HCT116 (cell line): ENCODE data around the gene CHRNA5. TPM values are rescaled to one million over a fixed set of nuclear protein-coding genes. Genes with fewer than 3 reads are reported as not detected.

Source experiments
- ATAC-seq: fragments of 200-7000 bp; cut with Tn5 transposase; 2 replicates; pipeline ENCODE4 v1.9.1; 2020; ENCODE audit warnings: mild to moderate bottlenecking, moderate library complexity
- BruUV-seq: library from RNA; stranded (reverse); fragments of 400-500 nt; replicated peaks from 2 replicates; lab custom pipeline; 2021; lab: Mats Ljungman, UMichigan
- CTCF ChIA-PET: fragments of 300-600 bp; sonication (Branson Sonifier 250); formaldehyde crosslinking; loops from one replicate; lab custom pipeline; 2021; ENCODE audit warnings: antibody characterized with exemption; lab: Charles Lee
- POLR2A ChIA-PET: fragments of 300-600, 350-600 bp; sonication (Branson Sonifier 250); formaldehyde crosslinking; loops from one replicate; lab custom pipeline; 2021; ENCODE audit warnings: antibody characterized with exemption; lab: Charles Lee
- RAD21 ChIA-PET, 2 experiments: fragments of 300-600 bp; sonication (Branson Sonifier 250); formaldehyde crosslinking; loops; one replicate each; lab custom pipeline; 2023; ENCODE audit warnings: low total read pairs in 2 of 2; ENCODE audit not compliant: uncharacterized antibody in 2 of 2, unreplicated experiment in 2 of 2, low non-redundant PET in 1 of 2; lab: Charles Lee
- DNase-seq: peaks from one replicate; pipeline ENCODE4 v3.0.0-alpha.2; 2010; ENCODE audit warnings: low read depth, low spot score
- H2AFZ ChIP-seq: fragments of 200-600 bp; shearing (Covaris generic), sonication (generic); 2 replicates; pipeline ENCODE4 v1.6.1; 2017; ENCODE audit warnings: low read depth, mixed run types, mixed read lengths, antibody characterized with exemption, low read length; ENCODE audit not compliant: poor library complexity, severe bottlenecking
- H3K27ac ChIP-seq: 2 replicates; pipeline ENCODE4 v1.5.1; 2012; ENCODE audit warnings: low read depth, low read length
- H3K27me3 ChIP-seq: fragments of 200-600 bp; sonication (generic); 2 replicates; pipeline ENCODE4 v1.6.1; 2016; ENCODE audit warnings: mixed run types, low read length, mixed read lengths; ENCODE audit not compliant: insufficient read depth
- H3K36me3 ChIP-seq, 2 experiments: fragments of 200-500 bp in 1 of 2; fragments of 200-600 bp in 1 of 2; sonication (Bioruptor generic) in 1 of 2; sonication (generic) in 1 of 2; 2 replicates each; pipeline versions ENCODE4 v1.5.1 to v1.6.1; 2014 to 2016; ENCODE audit warnings: low read length in 2 of 2, inconsistent platforms in 1 of 2, mixed read lengths in 1 of 2, mixed run types in 1 of 2; ENCODE audit not compliant: insufficient read depth in 2 of 2, control insufficient read depth in 1 of 2
- H3K4me1 ChIP-seq, 2 experiments: fragments of 200-600 bp in 1 of 2; sonication (generic) in 1 of 2; 2 replicates each; pipeline versions ENCODE4 v1.5.1 to v1.6.1; 2012 to 2017; ENCODE audit warnings: low read length in 2 of 2, inconsistent platforms in 1 of 2, mild to moderate bottlenecking in 1 of 2, mixed read lengths in 1 of 2, mixed run types in 1 of 2, moderate library complexity in 1 of 2; ENCODE audit not compliant: insufficient read depth in 2 of 2, control insufficient read depth in 1 of 2
- H3K4me2 ChIP-seq: fragments of 200-600 bp; sonication (generic); 2 replicates; pipeline ENCODE4 v1.6.1; 2017; ENCODE audit warnings: mixed run types, low read length, mixed read lengths
- H3K4me3 ChIP-seq, 2 experiments: fragments of 200-600 bp in 1 of 2; sonication (generic) in 1 of 2; replicated peaks in 1 of 2; 2 replicates each; pipeline ENCODE4 v1.5.1; 2011 to 2016; ENCODE audit warnings: low read length in 2 of 2, control low read depth in 1 of 2, low read depth in 1 of 2, mild to moderate bottlenecking in 1 of 2, mixed read lengths in 1 of 2, mixed run types in 1 of 2
- H3K79me2 ChIP-seq: fragments of 200-600 bp; sonication (generic); 2 replicates; pipeline ENCODE4 v1.6.1; 2017; ENCODE audit warnings: mild to moderate bottlenecking, mixed run types, low read length, moderate library complexity, mixed read lengths; ENCODE audit not compliant: insufficient read depth
- H3K9ac ChIP-seq: fragments of 200-600 bp; sonication (generic); 2 replicates; pipeline ENCODE4 v1.6.1; 2016; ENCODE audit warnings: low read length, mixed read lengths
- H3K9me2 ChIP-seq: fragments of 200-600 bp; sonication (generic), shearing (Covaris generic); 2 replicates; pipeline ENCODE4 v1.6.1; 2017; ENCODE audit warnings: mixed run types, mild to moderate bottlenecking, moderate library complexity; ENCODE audit not compliant: insufficient read depth
- H3K9me3 ChIP-seq, 2 experiments: fragments of 200-500 bp in 1 of 2; fragments of 200-600 bp in 1 of 2; sonication (Bioruptor generic) in 1 of 2; sonication (generic) in 1 of 2; 2 replicates each; pipeline ENCODE4 v1.6.1; 2014 to 2017; ENCODE audit warnings: low read length in 2 of 2, mixed read lengths in 2 of 2, inconsistent platforms in 1 of 2, low read depth in 1 of 2, mild to moderate bottlenecking in 1 of 2, mixed run types in 1 of 2, moderate library complexity in 1 of 2; ENCODE audit not compliant: control insufficient read depth in 1 of 2, insufficient read depth in 1 of 2
- H4K20me1 ChIP-seq: fragments of 200-600 bp; sonication (generic), shearing (Covaris generic); 2 replicates; pipeline ENCODE4 v1.6.1; 2017; ENCODE audit warnings: mixed run types, mild to moderate bottlenecking, moderate library complexity; ENCODE audit not compliant: insufficient read depth
- CBX3 ChIP-seq: IDR thresholded peaks from 2 replicates; pipeline ENCODE4 v1.6.1; 2012; ENCODE audit warnings: low read depth
- CEBPB ChIP-seq: IDR thresholded peaks from 2 replicates; pipeline ENCODE4 v1.6.1; 2012; ENCODE audit warnings: low read depth
- EZH2 ChIP-seq: fragments of 200-600 bp; sonication (generic); IDR thresholded peaks from 2 replicates; pipeline ENCODE4 v1.6.1; 2017; ENCODE audit warnings: antibody characterized with exemption, mixed run types
- EZH2phosphoT487 ChIP-seq: fragments of 200-600 bp; IDR thresholded peaks from 2 replicates; pipeline ENCODE4 v1.6.1; 2018; ENCODE audit warnings: antibody characterized with exemption, borderline replicate concordance
- FOSL1 ChIP-seq: IDR thresholded peaks from 2 replicates; pipeline ENCODE4 v1.6.1; 2012; ENCODE audit warnings: low read depth
- JUND ChIP-seq: IDR thresholded peaks from 2 replicates; pipeline ENCODE4 v1.6.1; 2012
- POLR2A ChIP-seq: IDR thresholded peaks from 2 replicates; pipeline ENCODE4 v1.7.0; 2011; ENCODE audit warnings: borderline replicate concordance; ENCODE audit not compliant: insufficient read depth, insufficient read length; ENCODE audit errors: extremely low read depth
- POLR2AphosphoS5 ChIP-seq: IDR thresholded peaks from 2 replicates; pipeline ENCODE4 v1.6.1; 2011; ENCODE audit warnings: mild to moderate bottlenecking, low read depth, low read length, moderate library complexity
- RAD21 ChIP-seq: IDR thresholded peaks from 2 replicates; pipeline ENCODE4 v1.6.1; 2012; ENCODE audit warnings: low read depth, mild to moderate bottlenecking
- SIN3A ChIP-seq: IDR thresholded peaks from 2 replicates; pipeline ENCODE4 v1.6.1; 2012; ENCODE audit warnings: low read depth
- SP1 ChIP-seq: IDR thresholded peaks from 2 replicates; pipeline ENCODE4 v1.6.1; 2012; ENCODE audit warnings: low read depth
- YY1 ChIP-seq: IDR thresholded peaks from 2 replicates; pipeline ENCODE4 v1.6.1; 2011; ENCODE audit warnings: low read length, low read depth, moderate library complexity, mild to moderate bottlenecking; ENCODE audit not compliant: insufficient replicate concordance; ENCODE audit errors: extremely low read depth
- ZFX ChIP-seq: fragments of 450-650 bp; IDR thresholded peaks from 2 replicates; pipeline ENCODE4 v1.6.1; 2017
- intact Hi-C: fragments of 100-400 bp; cut with micrococcal nuclease; formaldehyde crosslinking; loops from 2 replicates; pipeline ENCODE4 v1.10.0; 2022
- total RNA-seq: library from RNA; stranded (reverse); gene quantifications from one replicate; pipeline ENCODE4 v1.2.1, GENCODE V29; 2021; ENCODE audit not compliant: unreplicated experiment
- TF ChIP-seq, protein P1 (sequence below), 3 experiments: fragments of 200-600 bp in 1 of 3; sonication (generic) in 1 of 3; IDR thresholded peaks in 2 of 3; conservative IDR thresholded peaks in 1 of 3; 2 replicates each; pipeline ENCODE4 v1.5.1; 2012 to 2017; ENCODE audit warnings: low read depth in 2 of 3, low read length in 2 of 3, antibody characterized with exemption in 1 of 3, borderline replicate concordance in 1 of 3, control low read depth in 1 of 3, mild to moderate bottlenecking in 1 of 3, mixed read lengths in 1 of 3, mixed run types in 1 of 3, moderate library complexity in 1 of 3; ENCODE audit not compliant: insufficient read depth in 1 of 3
- TF ChIP-seq, protein P2 (sequence below): IDR thresholded peaks from 2 replicates; pipeline ENCODE4 v1.6.1; 2011; ENCODE audit warnings: mild to moderate bottlenecking, low read length, moderate library complexity; ENCODE audit not compliant: insufficient replicate concordance; ENCODE audit errors: extremely low read depth

Gene CHRNA5
- total RNA-seq, 1 experiment from 2014 or later: 25.2 TPM

DNA sequence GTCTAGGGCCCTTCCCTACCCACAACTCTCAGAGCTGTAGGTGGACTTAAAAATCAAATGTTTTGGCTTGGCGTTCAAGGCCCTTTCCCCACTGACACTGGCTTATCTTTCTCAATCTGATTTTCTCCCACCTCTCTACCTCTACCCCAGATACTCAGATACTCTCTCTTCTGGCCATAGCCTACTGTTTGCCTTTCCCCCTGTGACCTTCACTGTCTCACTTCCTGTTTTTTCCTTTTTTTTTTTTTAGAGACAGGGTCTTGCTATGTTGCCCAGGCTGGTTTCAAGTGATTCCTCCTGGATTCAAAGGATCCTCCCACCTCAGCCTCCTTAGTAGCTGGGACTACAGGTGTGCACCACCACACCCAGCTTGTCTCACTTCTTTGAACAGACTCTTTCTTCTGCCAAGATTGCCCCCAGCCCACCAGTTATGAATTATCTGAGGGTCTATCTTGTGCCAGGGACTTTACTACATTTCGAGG lies 71.1 kb downstream of the CHRNA5 start:
- ATAC-seq (no peak), DNase-seq (no peak)
- Histone ChIP-seq H3K79me2 (no peaks in the 10 kb centered on the region), H3K9me3 (peaks cover 6 to 9% of the 10 kb centered on the region in 2 experiments; a peak in 1 of 4 replicates), H3K4me1 (peaks cover 2 to 11% of the 10 kb centered on the region in 2 experiments; a peak in 2 of 4 replicates), H3K27me3 (no peaks in the 10 kb centered on the region), H3K4me3 (no peak overlapping the region), H3K9ac (no peak overlapping the region), H3K4me2 (no peak overlapping the region), H3K9me2 (no peaks in the 10 kb centered on the region), H3K27ac (no peak overlapping the region), H4K20me1 (no peaks in the 10 kb centered on the region), H3K36me3 (no peaks in the 10 kb centered on the region), H2AFZ (no peak overlapping the region)
- ChIA-PET RAD21 (no interaction called here), POLR2A (no interaction called here), CTCF (interaction anchor here (3.7 kb wide), 1 partner anchor 73 kb away, joined by 19 read pairs; no protein-coding TSS in a partner anchor)
- TF ChIP-seq, protein P1, sequence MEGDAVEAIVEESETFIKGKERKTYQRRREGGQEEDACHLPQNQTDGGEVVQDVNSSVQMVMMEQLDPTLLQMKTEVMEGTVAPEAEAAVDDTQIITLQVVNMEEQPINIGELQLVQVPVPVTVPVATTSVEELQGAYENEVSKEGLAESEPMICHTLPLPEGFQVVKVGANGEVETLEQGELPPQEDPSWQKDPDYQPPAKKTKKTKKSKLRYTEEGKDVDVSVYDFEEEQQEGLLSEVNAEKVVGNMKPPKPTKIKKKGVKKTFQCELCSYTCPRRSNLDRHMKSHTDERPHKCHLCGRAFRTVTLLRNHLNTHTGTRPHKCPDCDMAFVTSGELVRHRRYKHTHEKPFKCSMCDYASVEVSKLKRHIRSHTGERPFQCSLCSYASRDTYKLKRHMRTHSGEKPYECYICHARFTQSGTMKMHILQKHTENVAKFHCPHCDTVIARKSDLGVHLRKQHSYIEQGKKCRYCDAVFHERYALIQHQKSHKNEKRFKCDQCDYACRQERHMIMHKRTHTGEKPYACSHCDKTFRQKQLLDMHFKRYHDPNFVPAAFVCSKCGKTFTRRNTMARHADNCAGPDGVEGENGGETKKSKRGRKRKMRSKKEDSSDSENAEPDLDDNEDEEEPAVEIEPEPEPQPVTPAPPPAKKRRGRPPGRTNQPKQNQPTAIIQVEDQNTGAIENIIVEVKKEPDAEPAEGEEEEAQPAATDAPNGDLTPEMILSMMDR (IDR thresholded peaks at IDR 0.05 in 2 of 3, conservative IDR thresholded peaks at IDR 0.05 in 1 of 3; ENCODE audit: borderline replicate concordance in 1 of 3, insufficient read depth in 1 of 3, low read depth in 2 of 3, low read length in 2 of 3): no peak
- TF ChIP-seq SP1 (no peak), POLR2A (no peak), RAD21 (no peak)
- intact Hi-C loops: no loop called here
- BruUV-seq: no TSS peak

DNA sequence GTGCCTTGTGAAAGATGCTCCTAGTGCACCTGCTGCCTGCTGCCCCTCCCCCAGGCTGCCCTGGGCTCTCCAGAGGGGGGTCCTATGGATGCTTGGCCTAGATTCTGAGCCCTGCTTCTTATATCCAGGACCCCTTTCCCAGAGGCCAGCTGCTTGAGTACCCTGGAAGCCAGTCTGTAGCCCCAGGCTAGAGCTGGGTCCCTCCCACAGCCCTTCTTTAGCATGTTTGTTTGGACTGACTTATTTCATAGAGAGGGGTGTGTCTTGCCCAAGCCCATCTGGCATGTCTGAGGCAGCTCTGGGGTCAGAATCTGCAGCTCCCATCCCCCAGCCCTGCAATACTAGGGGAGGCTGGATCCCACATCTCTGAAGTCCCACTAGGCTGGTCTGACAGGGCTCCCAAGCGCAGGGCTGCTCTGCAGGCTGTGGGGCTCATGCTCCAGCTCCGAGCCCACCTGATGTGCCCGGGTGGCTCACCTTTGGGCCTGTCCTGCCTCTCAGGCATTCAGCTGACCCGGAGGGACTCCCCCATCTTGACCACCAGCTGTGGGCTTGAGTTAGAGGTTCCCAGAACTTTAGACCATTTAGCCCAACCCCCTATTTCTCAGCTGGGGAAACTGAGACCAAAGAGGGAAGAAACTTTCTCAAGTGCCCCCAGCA lies 72.6 kb downstream of the CHRNA5 start:
- no peaks in the 10 kb centered on the region for H3K79me2 ChIP-seq
- H3K9me3 ChIP-seq: peaks cover under 1 to 8% of the 10 kb centered on the region in 2 experiments; a peak in 1 of 4 replicates
- ChIA-PET CTCF (interaction anchor here (1.0 to 3.7 kb wide), 4 partner anchors 8 to 102 kb away, joined by 3 to 19 read pairs (median 8); no protein-coding TSS in a partner anchor), RAD21 (interaction anchor here in 1 of 2 experiments (1.7 kb wide), 1 partner anchor 71 kb away, joined by 4 read pairs; no protein-coding TSS in a partner anchor), POLR2A (no interaction called here)
- intact Hi-C loops: loop anchor here (1.0 kb wide), 2 partner anchors 71 to 113 kb away; no protein-coding TSS in a partner anchor
- DNase-seq (no peak), ATAC-seq (no peak)
- H3K9ac ChIP-seq: no peak overlapping the region
- H4K20me1 ChIP-seq: no peaks in the 10 kb centered on the region
- H3K4me1 ChIP-seq: peaks cover 2 to 15% of the 10 kb centered on the region in 2 experiments; a peak in 2 of 4 replicates
- no peak overlapping the region for H3K4me3 ChIP-seq
- no peaks in the 10 kb centered on the region for H3K36me3 ChIP-seq
- no peaks in the 10 kb centered on the region for H3K9me2 ChIP-seq
- no TSS peak for BruUV-seq
- no peaks in the 10 kb centered on the region for H3K27me3 ChIP-seq
- H3K27ac ChIP-seq: no peak overlapping the region
- no peak overlapping the region for H2AFZ ChIP-seq
- H3K4me2 ChIP-seq: no peak overlapping the region
- TF ChIP-seq RAD21 (no peak), SIN3A (no peak), JUND (no peak), CBX3 (no peak), ZFX (no peak), POLR2AphosphoS5 (no peak), EZH2 (no peak), FOSL1 (no peak), EZH2phosphoT487 (no peak), YY1 (no peak), CEBPB (no peak), POLR2A (no peak)
- TF ChIP-seq, protein P2, sequence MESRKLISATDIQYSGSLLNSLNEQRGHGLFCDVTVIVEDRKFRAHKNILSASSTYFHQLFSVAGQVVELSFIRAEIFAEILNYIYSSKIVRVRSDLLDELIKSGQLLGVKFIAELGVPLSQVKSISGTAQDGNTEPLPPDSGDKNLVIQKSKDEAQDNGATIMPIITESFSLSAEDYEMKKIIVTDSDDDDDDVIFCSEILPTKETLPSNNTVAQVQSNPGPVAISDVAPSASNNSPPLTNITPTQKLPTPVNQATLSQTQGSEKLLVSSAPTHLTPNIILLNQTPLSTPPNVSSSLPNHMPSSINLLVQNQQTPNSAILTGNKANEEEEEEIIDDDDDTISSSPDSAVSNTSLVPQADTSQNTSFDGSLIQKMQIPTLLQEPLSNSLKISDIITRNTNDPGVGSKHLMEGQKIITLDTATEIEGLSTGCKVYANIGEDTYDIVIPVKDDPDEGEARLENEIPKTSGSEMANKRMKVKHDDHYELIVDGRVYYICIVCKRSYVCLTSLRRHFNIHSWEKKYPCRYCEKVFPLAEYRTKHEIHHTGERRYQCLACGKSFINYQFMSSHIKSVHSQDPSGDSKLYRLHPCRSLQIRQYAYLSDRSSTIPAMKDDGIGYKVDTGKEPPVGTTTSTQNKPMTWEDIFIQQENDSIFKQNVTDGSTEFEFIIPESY: no peak
